NCI-H1105 treated with DMSO at 0.1 percent for 48 hours (cell line): ENCODE data around the gene NEU3.
"Not testable (repeated sequence)": the region's sequence is repeated elsewhere in the genome, so short reads cannot be mapped to it uniquely, and the experiment has no call there.

Experiments used
- DNase-seq: peaks from one replicate; lab custom pipeline; 2025; lab: John Stamatoyannopoulos, UW

The NEU3 gene, protein sequence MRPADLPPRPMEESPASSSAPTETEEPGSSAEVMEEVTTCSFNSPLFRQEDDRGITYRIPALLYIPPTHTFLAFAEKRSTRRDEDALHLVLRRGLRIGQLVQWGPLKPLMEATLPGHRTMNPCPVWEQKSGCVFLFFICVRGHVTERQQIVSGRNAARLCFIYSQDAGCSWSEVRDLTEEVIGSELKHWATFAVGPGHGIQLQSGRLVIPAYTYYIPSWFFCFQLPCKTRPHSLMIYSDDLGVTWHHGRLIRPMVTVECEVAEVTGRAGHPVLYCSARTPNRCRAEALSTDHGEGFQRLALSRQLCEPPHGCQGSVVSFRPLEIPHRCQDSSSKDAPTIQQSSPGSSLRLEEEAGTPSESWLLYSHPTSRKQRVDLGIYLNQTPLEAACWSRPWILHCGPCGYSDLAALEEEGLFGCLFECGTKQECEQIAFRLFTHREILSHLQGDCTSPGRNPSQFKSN

DNA sequence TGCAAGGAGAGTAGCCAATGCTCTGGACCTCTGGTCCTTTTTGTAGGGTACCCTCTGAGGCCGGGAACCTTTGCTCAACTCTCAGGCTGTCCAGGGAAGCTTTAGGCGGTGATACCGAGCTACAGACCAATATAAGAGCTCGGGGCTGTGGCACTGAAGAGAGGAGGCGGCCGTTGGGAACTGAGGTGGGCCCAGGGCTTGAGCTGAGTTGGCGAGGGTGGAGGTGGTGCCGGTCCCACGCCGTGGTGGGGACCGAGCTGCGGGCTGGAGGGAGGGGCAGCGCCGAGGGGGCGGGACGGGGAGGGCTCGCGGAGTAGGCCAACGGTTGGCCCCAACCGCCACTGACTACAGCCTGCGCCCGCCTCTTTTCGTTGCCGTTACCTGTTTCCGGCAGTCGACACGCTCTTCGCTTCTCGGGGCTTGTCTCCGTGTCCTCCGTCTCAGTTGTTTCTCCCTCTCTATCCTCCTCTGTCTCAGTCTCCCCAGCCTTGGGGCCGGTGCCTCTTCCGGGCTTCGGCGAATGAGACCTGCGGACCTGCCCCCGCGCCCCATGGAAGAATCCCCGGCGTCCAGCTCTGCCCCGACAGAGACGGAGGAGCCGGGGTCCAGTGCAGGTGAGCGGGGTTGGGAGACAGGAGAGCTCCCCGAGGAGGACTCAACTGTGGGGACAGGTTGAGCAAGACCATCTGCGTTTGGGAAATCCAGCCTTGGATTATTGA lies at the start of gene NEU3:
NEU3 (plus strand) TSS at position 393 of the 719 bp plus-strand sequence; CDS start at position 521, 128 bp downstream.
- DNase-seq = peak; percentile 88

DNA sequence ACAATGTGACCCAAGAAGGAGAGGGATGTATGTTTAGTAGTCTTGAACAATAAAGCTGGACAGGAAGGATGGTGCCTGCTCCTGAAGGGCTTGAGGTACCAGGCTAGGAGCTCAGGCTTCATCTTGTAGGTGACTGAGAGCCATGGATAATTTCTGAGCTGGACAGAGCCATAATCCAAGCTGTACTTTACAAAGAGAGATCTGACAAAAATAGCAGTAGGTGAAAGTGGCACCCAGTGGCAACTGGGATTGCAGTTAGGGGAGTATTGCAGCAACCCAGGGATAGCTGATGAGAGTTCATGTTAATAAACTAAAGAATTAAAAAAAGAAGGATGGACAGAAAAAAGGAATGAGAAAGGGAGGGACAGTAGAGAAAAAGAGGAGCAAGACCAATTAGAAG lies 47.2 kb upstream of the NEU3 start:
- DNase-seq = no peak

DNA sequence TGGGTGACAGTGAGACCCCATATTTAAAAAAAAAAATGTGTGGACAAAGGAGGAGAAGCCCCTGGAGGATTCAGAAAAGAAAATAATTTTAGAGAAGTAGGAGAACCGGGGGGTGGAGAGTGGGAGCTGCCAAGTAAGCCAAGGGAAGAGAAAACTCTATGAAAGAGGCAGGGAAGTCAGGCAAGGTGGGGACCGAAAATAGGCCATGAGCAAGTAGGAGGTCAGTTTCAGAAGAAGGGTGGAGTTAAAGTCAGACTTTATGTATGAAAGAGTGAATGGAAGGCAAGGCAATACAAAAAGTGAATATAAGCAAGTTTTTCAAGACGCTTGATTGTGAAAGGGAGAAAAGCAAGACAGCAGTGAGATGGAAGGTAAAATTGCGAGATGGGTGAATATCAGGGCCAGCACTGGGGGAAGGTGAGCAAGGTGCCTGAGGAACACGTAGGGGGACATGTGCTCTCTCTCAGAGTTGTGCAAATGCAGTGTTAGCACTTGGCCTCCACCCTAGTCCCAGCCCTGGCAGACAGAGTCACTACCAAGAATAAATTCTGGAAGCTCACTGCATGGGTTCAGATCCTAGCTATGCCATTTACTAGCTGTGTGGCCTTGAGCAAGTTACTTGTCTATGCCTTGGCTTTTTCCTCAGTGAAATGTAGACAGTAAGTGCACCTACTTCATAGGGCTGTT lies 46.5 kb upstream of the NEU3 start:
- no peak for DNase-seq

DNA sequence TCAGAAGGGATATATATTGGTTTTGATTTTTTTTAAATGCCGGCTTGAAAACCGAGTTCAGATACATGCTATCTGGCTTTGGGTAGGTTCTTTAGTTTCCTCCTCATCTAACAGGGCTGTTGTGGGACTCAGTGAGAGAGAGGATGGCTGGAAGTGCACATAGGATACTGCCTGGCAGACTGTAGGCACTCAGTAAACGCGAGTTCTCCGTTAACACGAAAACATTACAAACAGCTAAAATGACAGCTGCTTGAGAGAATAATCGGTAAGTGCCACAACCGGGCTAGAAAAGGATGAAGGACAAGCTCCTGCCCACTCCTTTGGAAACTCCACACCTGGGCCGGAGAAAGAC lies 40.2 kb upstream of the NEU3 start:
- peak; percentile 53 for DNase-seq

DNA sequence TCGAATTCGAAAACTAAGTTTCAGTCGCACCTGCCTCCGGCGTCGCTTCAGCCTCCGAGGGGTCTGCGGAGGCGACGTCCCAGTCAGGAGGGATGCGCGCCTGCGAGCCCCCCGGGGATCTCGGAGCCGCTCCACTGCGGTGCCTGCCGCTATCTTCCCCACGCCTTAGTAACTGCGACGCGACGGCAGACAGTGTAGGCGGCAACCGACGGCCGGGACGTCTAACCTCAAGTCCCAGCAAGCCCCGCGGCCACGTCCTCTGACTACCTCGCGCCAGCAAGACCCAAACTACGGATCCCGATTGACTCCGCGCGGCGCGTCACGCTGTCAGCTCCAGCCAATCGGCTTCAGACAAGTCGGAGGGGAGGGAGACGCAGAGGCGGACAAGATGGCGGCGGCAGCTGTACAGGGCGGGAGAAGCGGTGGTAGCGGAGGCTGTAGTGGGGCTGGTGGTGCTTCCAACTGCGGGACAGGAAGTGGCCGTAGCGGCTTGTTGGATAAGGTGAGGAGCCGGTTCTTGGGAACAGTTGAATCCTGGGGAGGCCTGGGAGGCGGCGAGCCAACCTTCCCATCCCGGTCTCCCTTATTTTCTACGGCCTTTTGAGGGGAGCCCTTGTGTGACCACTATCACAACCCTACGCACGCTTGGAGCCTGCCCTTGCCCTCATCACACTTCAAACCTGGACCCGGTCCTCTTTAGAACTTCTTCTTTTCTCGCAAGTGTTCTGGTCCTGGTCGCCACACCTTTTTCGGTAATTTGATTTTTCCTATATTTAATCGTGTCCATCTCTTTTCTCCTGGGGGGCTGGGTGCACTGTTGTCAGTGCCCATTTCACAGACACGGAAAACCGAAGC lies 39.6 kb upstream of the NEU3 start, which contains the start of the genes SPCS2 and XRRA1:
SPCS2 (plus strand) TSS at position 369 of the 855 bp plus-strand sequence; CDS start at position 389, 20 bp downstream.
XRRA1 (minus strand) TSS at position 194 of the 855 bp plus-strand sequence. CDS start 8,213 bp downstream, outside the sequence.
- peak; percentile 99 for DNase-seq

DNA sequence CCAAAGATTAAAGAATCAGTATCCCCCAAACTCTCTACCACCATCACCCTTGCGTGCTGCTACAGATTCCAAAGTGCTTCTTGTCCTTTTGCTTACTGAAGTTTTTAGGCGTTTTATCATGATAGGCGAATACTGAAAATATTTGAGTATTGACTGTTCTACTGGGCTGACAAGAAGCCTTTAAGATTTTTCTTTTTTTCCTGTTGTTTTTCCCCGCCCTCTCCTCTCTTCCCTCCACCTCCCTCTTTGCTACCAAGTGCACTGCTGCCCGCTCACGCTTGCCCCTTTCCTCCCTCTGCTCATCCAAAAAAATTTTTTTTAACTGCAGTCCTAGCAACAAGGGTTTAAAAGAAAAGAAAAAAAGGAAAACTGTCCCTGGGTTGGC lies 39.0 kb upstream of the NEU3 start:
- DNase-seq = no peak

DNA sequence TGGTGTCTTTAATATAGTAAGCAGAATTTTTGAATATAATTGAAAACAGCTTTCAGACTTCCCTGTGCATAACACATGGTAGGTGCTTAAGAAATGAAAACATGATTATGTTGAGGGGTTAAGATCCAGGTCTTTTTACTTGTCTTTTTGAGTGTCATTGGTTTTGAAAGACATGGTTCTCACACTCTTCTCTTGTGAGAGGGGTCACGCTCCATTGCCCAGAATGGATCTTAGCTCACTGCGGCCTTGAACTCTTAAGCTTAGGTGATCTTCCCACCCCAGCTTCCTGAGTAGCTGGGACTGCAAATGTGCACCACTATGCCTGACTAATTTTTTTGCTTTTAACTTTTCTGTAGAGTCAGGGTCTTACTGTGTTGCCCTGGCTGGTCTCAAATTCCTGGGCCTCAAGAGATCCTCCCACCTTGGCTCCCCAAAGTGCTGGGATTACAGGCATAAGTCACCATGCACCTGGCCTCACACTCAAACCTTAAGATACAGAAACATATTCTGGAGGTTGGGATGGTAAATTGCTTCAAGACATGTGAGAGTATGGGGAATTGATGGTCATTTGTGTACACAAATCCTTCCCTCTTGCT lies 38.3 kb upstream of the NEU3 start:
- no peak for DNase-seq

DNA sequence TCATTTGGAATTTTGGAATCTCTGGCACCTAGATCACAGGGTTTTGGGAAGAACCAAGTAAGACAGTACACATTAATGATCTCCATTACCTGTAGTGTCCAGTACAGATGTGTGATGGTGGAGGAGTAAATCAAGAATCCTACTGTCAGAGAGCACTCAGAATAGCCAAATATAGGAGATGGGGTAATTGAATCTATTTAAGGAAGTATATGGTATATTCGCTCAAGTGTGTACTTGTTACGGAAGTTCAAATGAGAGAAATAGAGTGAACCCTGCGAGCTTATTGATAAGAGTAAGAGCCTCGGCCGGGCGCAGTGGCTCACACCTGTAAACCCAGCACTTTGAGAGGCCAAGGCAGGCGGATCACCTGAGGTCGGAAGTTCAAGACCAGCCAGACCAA lies 37.5 kb upstream of the NEU3 start:
- DNase-seq = no peak

DNA sequence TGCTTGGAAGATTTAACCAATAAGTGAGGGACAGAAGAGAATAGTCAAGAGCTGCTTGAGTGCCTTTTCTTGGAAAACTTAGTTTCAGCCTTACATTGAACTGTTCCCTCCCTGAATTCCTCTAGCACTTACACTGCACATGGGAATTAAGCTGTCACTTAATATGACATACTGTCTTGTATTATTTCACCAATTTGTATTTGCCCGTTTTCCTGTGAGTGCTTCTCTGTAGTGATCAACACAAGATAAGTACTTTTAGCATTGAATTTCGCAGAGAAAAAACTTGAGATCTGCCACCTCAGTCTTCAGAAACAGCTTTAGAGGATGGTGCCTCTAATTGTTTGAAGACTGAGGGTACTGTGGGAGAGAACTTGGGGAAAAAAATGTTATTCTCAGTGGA lies 36.0 kb upstream of the NEU3 start:
- no peak for DNase-seq

DNA sequence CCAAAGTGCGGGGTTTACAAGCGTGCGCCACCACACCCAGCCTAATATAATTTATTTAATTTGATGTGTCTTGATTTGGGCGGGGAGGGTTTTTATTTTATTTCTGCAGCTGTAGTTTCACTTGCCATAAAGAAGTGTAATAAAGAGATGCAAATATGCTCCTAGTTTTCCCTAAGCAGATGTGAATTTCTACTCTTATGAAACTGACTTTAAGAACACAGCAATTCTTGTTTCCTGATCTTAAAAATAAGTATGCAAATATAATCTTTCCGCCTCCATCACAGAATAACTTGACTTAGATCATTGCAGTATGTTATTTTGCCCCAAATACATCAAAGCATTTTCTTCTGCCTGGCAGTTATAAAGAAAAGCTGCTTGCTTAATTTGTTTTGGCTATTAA lies 35.3 kb upstream of the NEU3 start:
- no peak for DNase-seq

DNA sequence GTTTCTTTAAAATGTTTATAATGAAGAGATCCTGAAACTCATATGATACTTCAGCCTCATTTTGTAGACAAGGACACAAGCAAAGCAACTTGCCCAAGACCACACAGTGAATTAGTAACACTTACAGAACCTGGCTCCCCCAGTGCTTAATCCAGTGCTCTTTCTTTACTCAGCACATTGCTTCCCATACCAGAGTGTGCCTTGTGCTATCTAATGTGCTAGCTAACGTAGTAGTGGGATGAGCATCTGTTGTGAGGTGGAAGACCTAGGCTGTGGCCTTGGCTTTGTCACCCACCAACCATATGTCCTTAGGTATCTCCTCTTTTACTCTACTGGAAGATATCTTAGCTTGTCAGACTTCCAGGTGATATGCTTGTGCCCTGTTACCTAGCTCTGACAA lies 34.5 kb upstream of the NEU3 start:
- no peak for DNase-seq

DNA sequence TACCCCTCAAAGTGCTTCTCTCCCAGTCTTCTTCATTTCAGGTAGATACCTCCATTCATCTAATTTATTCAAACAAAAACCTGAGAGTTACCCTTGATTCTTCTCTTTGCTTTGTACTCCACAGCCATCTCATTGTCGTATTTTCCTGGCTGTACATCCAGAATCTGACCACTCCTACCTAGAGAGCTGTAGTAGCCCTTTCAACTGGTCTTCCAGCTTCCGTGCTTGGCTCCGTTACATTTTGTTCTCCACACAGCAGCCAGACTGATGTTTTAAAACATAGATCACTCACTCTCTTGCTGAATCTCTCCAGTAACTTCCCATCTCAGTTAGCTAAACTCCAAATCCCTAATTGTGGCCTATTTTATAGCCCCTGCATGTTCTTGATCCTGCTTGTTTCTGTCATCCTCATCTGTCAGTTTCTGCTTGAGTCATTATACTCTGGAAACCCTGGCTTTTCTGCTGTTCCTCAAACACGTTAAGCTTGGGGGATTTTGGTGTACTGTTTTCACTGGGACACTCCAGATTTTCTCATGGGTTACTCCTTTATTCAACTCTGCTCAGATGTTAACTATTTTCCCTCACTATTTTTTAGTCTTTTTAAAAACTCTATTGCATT lies 32.2 kb upstream of the NEU3 start:
- no peak for DNase-seq

DNA sequence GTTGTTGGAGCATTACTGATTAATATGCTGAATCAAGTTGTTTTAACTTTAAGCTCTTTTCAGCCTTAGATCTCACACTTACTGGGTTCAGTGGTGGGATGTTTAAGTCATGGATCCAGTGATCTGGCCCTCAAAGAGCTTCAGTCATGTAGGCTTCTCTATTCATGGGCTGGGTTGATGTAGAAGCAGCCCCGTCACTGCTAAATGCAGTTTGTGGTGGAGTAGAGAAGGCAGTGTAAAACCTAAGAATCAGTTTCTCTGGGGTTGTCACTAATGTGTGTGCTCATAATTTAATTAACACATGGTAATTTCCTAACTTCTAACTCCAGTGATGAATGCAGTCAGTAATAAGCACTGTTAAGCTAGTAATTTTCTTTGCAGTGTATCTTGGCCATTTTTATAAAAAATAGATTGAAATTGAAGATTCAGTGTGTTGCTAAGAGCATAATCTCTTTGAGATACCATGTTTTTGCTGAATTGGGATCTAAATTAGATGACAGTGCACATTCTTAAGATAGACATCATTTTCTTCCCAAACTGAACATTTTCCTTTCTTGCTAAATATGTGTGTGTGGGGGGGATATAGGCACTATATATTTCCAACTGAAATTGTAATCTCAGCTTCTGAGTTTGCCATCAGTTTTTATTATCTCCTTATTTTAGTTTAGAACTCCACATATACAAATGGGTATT lies 30.6 kb upstream of the NEU3 start:
- no peak for DNase-seq

DNA sequence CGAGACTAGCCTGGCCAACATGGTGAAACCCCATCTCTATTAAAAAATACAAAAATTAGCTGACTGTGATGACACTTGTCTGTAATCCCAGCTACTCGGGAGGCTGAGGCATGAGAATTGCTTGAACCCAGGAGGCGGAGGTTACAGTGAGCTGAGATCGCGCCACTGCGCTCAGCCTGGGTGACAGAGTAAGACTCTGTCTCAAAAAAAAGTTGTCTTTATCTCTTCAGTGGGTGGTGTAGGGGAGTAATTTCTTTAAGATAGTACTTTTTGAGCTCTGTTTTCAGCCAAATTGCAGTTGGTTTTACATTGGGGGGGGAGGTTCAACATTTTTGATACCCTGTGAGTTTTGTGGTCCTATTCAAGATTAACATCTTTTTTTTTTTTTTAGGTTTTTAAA lies 28.6 kb upstream of the NEU3 start:
- not testable (repeated sequence) for DNase-seq

DNA sequence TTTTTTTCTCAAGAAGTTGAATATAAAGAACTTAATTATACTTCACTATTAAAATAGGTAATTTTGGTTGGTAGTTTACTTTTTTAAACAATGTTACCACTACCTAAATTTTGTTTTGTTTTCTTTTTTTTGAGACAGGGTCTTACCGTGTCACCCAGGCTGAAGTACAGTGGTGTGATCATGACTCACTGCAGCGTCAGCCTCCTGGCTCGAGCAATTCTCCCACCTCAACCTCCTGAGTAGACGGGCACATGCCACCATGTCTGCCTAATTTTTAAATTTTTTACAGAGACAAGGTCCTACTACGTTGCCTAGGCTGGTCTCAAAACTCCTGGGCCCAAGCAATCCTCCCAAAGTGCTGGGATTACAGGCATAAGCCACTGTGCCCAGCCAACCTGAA lies 22.1 kb upstream of the NEU3 start:
- no peak for DNase-seq

DNA sequence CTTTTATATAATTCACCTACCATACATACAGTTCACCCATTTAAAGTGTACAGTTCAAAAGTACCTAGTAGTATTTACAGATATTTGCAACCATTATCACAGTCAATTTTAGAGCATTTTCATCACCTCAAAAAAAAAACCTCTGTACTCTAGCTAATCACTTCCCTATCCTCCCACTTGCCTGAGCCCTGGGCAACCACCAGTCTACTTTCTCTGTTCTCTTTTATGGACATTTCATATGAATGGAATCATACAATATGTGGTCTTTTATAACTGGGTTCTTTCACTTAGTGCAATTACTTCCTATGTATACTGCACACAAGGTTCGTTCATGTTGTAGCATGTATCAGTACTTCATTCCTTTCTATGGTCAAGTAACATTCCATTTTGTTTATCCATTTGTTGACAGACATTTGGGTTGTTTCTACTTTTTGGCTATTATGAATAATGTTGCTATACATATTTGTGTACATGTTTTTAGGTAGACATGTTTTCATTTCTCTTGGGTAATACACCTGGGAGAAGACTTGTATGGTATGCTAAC lies 17.8 kb upstream of the NEU3 start:
- no peak for DNase-seq

DNA sequence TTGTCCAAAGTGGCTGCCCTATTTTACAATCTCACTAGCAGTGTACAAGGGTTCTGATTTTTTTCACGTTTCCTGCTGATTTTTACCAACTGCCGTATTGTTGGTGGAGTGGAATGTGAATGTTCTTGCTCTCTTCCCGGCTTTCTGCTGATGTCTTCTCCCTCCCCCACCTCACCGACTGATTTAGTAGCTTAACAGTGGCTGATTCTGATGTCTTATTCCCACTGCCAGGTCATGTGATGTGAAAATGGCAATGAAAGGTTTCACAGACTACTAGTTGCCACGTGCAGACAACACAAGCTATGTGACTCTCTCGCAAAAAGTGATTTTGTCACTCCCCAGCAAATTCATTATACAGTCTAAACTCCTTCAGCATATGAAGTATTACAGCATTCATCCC lies 17.3 kb upstream of the NEU3 start:
- DNase-seq = no peak

DNA sequence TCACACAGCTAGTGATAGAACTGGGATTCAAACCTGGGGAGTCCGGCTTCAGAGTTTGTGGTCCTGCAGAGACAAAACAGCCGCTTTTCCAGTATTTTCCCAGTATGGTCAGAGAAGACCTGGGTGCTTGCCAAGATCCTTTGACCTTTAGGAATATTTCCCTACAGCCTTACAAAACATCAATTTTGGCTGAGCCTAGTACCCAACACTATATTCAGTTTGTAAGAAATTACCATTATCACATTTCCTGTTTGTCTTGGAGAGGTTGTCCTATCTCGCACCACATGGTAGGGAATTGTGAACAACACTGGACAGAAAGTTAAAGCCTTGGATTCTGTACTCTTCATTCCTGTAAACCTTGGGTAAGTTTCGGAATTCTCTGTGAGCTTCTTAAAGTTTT lies 10.7 kb upstream of the NEU3 start:
- no peak for DNase-seq

DNA sequence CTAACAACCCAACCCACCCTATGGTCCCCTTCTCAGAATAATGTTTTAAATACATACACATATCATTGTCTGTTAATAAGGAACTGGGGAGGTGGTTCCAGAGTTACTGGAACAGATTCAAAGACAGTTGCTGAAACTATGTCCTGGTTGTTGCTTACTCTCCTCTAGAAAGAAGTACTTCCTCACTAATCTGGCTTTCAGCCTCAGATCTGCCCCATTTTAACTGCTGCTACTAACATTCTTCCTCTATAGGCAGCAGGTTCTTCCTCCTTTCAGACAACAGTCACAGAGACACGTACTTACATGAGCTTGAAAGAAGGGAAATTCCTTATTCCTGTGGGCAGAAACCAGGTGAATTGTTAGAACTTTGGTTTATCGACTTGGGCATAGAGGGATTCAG lies 8.1 kb upstream of the NEU3 start:
- DNase-seq = no peak

DNA sequence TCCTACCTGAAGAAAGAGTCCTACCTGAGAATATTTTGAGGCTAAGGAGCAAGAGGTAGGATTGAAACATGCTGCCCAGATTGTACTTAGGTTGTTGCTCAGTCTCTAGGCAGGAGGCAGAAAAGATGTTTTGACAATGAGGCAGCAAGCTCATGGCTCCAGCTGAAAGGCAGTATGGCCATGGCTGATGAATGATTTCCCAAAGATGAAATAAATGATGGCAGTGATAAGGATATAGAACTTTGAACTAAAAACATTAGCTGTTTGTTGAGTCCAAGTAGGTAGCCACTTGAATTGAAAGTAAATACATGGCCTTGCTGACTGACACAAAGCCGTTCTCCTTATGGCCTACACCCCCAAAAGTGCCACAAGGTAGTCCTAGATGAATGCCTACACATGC lies 6.8 kb upstream of the NEU3 start:
- DNase-seq = no peak
